Nucleus accumbens (tissue), 56 donors: ENCODE data around the gene HBG1.

ENCODE experiments used
- DNase-seq, 56 donors: peaks; one replicate each; lab custom pipeline; 2025; lab: John Stamatoyannopoulos, UW

Gene HBG1

DNA sequence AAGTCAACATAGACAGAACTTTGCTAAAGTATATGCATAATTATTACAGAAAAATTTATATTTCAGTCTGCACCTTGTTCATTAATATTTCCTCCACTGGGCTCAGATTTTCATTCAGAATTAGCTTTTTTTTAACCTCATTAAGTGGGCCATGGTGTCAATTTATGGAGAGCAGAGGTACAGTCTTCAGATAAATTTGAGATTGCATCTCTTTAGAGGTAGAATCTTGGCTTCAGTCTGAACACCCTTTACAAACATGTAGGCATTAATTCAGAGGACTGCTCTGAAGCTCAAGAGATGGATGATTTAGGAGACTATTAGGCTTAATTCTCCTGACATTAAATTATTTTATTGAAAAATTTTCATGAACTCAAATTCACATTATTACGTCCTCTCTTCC is 19.4 kb downstream of the HBG1 start:
- no peak for DNase-seq

DNA sequence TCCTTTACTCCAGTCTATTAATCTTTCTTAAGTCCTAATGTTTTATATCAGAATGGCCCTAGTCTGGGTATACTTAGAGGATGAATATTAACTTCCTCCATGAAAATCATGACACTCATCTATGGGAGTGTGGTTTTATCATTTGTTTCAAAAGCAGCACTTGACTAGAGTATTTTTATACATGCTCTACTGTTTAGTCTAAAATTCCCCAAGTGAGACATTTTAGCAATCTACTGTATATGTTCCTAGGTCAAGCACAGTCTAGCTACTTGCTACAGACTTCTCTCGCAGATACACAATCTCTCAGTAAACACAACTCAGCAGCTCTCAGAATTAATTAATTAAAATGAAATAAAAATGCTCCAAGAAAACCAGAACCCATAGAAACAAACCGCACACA is 19.9 kb downstream of the HBG1 start:
- DNase-seq = no peak

- DNase-seq = no peak
Measured at GRCh38 chr11:5229356-5229755, 20.3 kb downstream of the HBG1 start.

- no peak for DNase-seq
Measured at GRCh38 chr11:5228124-5228523, 21.5 kb downstream of the HBG1 start.

DNA sequence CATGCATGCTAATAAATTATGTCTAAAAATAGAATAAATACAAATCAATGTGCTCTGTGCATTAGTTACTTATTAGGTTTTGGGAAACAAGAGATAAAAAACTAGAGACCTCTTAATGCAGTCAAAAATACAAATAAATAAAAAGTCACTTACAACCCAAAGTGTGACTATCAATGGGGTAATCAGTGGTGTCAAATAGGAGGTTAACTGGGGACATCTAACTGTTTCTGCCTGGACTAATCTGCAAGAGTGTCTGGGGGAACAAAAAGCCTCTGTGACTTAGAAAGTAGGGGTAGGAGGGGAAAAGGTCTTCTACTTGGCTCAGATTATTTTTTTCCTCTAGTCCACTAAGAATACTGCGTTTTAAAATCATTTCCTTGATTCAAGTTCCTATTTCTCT is 22.0 kb downstream of the HBG1 start:
- no peak for DNase-seq

DNA sequence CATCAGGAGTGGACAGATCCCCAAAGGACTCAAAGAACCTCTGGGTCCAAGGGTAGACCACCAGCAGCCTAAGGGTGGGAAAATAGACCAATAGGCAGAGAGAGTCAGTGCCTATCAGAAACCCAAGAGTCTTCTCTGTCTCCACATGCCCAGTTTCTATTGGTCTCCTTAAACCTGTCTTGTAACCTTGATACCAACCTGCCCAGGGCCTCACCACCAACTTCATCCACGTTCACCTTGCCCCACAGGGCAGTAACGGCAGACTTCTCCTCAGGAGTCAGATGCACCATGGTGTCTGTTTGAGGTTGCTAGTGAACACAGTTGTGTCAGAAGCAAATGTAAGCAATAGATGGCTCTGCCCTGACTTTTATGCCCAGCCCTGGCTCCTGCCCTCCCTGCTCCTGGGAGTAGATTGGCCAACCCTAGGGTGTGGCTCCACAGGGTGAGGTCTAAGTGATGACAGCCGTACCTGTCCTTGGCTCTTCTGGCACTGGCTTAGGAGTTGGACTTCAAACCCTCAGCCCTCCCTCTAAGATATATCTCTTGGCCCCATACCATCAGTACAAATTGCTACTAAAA is 22.8 kb downstream of the HBG1 start, which contains the start of gene HBB:
HBB (minus strand) TSS at position 340 of the 579 bp plus-strand sequence; CDS start at position 290, 50 bp downstream.
- no peak for DNase-seq

DNA sequence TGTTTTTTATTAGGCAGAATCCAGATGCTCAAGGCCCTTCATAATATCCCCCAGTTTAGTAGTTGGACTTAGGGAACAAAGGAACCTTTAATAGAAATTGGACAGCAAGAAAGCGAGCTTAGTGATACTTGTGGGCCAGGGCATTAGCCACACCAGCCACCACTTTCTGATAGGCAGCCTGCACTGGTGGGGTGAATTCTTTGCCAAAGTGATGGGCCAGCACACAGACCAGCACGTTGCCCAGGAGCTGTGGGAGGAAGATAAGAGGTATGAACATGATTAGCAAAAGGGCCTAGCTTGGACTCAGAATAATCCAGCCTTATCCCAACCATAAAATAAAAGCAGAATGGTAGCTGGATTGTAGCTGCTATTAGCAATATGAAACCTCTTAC is 24.2 kb downstream of the HBG1 start:
- DNase-seq = no peak

- no peak for DNase-seq
Measured at GRCh38 chr11:5224538-5225479, 24.8 kb downstream of the HBG1 start.

GRCh38 chr11:5223686-5224085 is 26.0 kb downstream of the HBG1 start:
- DNase-seq = no peak

- no peak for DNase-seq
Measured at GRCh38 chr11:5223146-5223545, 26.5 kb downstream of the HBG1 start.

GRCh38 chr11:5210376-5210885 is 39.2 kb downstream of the HBG1 start:
- no peak for DNase-seq

- no peak for DNase-seq
Measured at GRCh38 chr11:5204787-5205186, 44.9 kb downstream of the HBG1 start.

- DNase-seq = no peak
Measured at GRCh38 chr11:5203366-5203765, 46.3 kb downstream of the HBG1 start.

DNA sequence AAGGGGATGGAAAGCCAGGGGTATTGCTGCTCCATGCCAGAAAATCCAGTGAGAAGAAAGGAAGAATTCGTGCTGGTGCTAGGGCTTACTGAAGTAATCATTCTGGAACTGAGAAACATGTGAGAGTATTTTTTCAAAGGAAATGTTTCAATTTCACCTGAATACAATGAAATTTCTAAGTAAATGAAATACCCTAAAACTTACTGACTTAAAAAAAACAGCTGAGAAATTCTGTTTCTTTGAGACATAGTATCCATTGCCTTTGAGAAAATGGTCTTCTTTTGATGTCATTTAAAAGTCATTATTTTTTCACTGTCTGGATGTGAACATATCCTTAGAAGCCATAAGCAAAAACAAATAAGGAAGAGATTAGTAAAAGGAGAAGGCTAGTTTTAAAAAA is 49.1 kb downstream of the HBG1 start, which contains the start of gene OR51V1:
OR51V1 (minus strand) TSS at position 101 of the 400 bp plus-strand sequence; CDS start at position 101, 0 bp downstream.
- no peak for DNase-seq

DNA sequence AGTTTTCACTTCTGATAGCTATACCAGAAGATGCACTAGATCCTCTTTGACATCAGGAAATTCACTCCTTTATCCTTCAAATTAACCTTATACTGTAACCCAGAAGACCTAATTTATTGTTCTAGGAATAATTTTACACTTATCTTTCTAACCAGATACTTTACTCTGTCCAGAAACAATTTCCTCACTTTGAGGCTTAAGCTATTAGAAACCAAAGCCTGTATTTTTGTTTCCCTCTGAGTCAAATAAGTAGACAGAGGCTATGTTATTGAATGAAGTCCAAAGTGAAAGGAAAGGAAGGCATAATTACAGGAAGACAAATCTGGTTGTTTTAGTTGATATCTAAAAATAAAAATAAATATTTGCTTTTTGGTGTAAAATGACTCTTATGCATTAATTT is 51.4 kb downstream of the HBG1 start:
- DNase-seq = no peak
